Muscle of arm (tissue), 14 donors: ENCODE results near the gene ZNF529. TPM values are rescaled to one million over a fixed set of nuclear protein-coding genes. Genes with fewer than 3 reads are reported as not detected.
A peak's percentile ranks its signal among the peaks of the same experiment; 100 is the strongest.
"Not testable (repeated sequence)": the region's sequence is repeated elsewhere in the genome, so short reads cannot be mapped to it uniquely, and the experiment has no call there.

Experiments used
- DNase-seq: peaks from one replicate; pipeline ENCODE4 v3.0.0-alpha.2; 2013
- long read RNA-seq, 11 donors: transcript quantifications; one replicate each; lab custom pipeline, GENCODE V29; 2026
- polyA plus RNA-seq, 12 donors: library from polyadenylated mRNA; unstranded; fragments of 120-200 nt; gene quantifications; one replicate each; pipeline ENCODE4 v1.2.1, GENCODE V29; 2013; ENCODE audit not compliant: insufficient read length in 12 of 12

ZNF529 gene
- 10 to 100 TPM in 11 of 12 donors, not detected in 1; 10.9 to 25.4 (median 18.6) TPM for polyA plus RNA-seq
- long read RNA-seq, donor 1, full-length matches to known transcripts, result 1 of 11 reads
- long read RNA-seq, donor 1, partial matches to known transcripts, result 10 of 11 reads
- long read RNA-seq, donor 1, other reads (novel, unspliced or antisense), result 0 of 11 reads
- long read RNA-seq, donor 2, full-length matches to known transcripts, result 5 of 5 reads
- long read RNA-seq, donor 2, partial matches to known transcripts, result 0 of 5 reads
- long read RNA-seq, donor 2, other reads (novel, unspliced or antisense), result 0 of 5 reads
- long read RNA-seq, donor 3, full-length matches to known transcripts, result 1 of 7 reads
- long read RNA-seq, donor 3, partial matches to known transcripts, result 6 of 7 reads
- long read RNA-seq, donor 3, other reads (novel, unspliced or antisense), result 0 of 7 reads
- long read RNA-seq, donor 4, partial matches to known transcripts, result 0 of 1 reads
- long read RNA-seq, donor 4, other reads (novel, unspliced or antisense), result 0 of 1 reads
- long read RNA-seq, donor 5, full-length matches to known transcripts, result 3 of 34 reads
- long read RNA-seq, donor 5, partial matches to known transcripts, result 24 of 34 reads
- long read RNA-seq, donor 5, other reads (novel, unspliced or antisense), result 7 of 34 reads
- long read RNA-seq, donor 6, partial matches to known transcripts, result 7 of 7 reads
- long read RNA-seq, donor 6, other reads (novel, unspliced or antisense), result 0 of 7 reads
- long read RNA-seq, donor 7, partial matches to known transcripts, result 0 of 1 reads
- long read RNA-seq, donor 7, other reads (novel, unspliced or antisense), result 0 of 1 reads
- long read RNA-seq, donor 8, full-length matches to known transcripts, result 6 of 6 reads
- long read RNA-seq, donor 8, partial matches to known transcripts, result 0 of 6 reads
- long read RNA-seq, donor 8, other reads (novel, unspliced or antisense), result 0 of 6 reads
- long read RNA-seq, donor 9, full-length matches to known transcripts, result 2 of 2 reads
- long read RNA-seq, donor 9, partial matches to known transcripts, result 0 of 2 reads
- long read RNA-seq, donor 9, other reads (novel, unspliced or antisense), result 0 of 2 reads
- long read RNA-seq, donor 10, full-length matches to known transcripts, result 2 of 2 reads
- long read RNA-seq, donor 10, partial matches to known transcripts, result 0 of 2 reads
- long read RNA-seq, donor 10, other reads (novel, unspliced or antisense), result 0 of 2 reads
- long read RNA-seq, donor 11, result 0 reads

GRCh38 chr19:36573020-36573894 lies at the start of gene ZNF529:
TSS of gene ZNF529 (minus strand) at chr19:36573292. CDS start at chr19:36572346, 946 bp downstream.
- DNase-seq, result peak; percentile 93

GRCh38 chr19:36605877-36606478 lies 32.9 kb upstream of the ZNF529 start:
- no peak for DNase-seq

GRCh38 chr19:36605101-36605876 lies 32.2 kb upstream of the ZNF529 start, which contains the start of gene ZNF382:
TSS of gene ZNF382 (plus strand) at chr19:36605313. CDS start at chr19:36609915, 4,602 bp downstream.
- peak; percentile 86 for DNase-seq

- DNase-seq, result peak; percentile 31
Measured at GRCh38 chr19:36604656-36605100, 31.6 kb upstream of the ZNF529 start.

- not testable (repeated sequence) for DNase-seq
Measured at GRCh38 chr19:36602681-36603080, 29.6 kb upstream of the ZNF529 start.

- DNase-seq, result no peak
Measured at GRCh38 chr19:36579255-36579654, 6.2 kb upstream of the ZNF529 start.

GRCh38 chr19:36577271-36577996 lies 4.3 kb upstream of the ZNF529 start:
- no peak for DNase-seq

GRCh38 chr19:36574741-36575140 lies 1.6 kb upstream of the ZNF529 start:
- no peak for DNase-seq

GRCh38 chr19:36573895-36574720 lies 1.0 kb upstream of the ZNF529 start:
- no peak for DNase-seq

- no peak for DNase-seq
Measured at GRCh38 chr19:36572593-36573019, 486 bp downstream of the ZNF529 start.

GRCh38 chr19:36564391-36564790 lies 8.7 kb downstream of the ZNF529 start:
- DNase-seq, result no peak

GRCh38 chr19:36547001-36547732 lies 25.9 kb downstream of the ZNF529 start:
- no peak for DNase-seq

GRCh38 chr19:36528921-36529518 lies 44.1 kb downstream of the ZNF529 start:
- DNase-seq, result no peak

- DNase-seq, result peak; percentile 97
Measured at GRCh38 chr19:36528194-36528920, 44.7 kb downstream of the ZNF529 start, which contains the start of gene ZNF260. TSS of gene ZNF260 (minus strand) at chr19:36528271. CDS start at chr19:36515238, 13,033 bp downstream.

GRCh38 chr19:36527873-36528193 lies 45.3 kb downstream of the ZNF529 start:
- no peak for DNase-seq

- DNase-seq, result peak; percentile 5
Measured at GRCh38 chr19:36527341-36527740, 45.8 kb downstream of the ZNF529 start.
